Measurements from ENCODE around the gene CACNG6. TPM values are rescaled to one million over a fixed set of nuclear protein-coding genes. Genes with fewer than 3 reads are reported as not detected.

Gene CACNG6
- polyA plus RNA-seq, 1 donor (not counting 4 experiments of a cell fraction or from before 2014, with no cell fraction given), result not detected

GRCh38 chr19:53951947-53952346 is 39.5 kb upstream of the CACNG6 start:
- Histone ChIP-seq H3K9ac (ENCODE audit: control insufficient read depth, extremely low read depth, insufficient read depth, low read length) (no peak overlapping the region), H3K9me3 (ENCODE audit: control insufficient read depth, low read depth, low read length) (no peaks in the 10 kb centered on the region), H3K79me2 (ENCODE audit: control insufficient read depth, insufficient read depth, low read length) (no peaks in the 10 kb centered on the region), H3K9me1 (ENCODE audit: control insufficient read depth, extremely low read depth, insufficient read depth, low read length) (no peaks in the 10 kb centered on the region), H3K4me3 (ENCODE audit: control insufficient read depth in 2 of 3, extremely low read depth in 1 of 3, insufficient read depth in 2 of 3, low read depth in 1 of 3, low read length in 3 of 3) (no peak overlapping the region), H4K20me1 (ENCODE audit: control insufficient read depth, extremely low read depth, insufficient read depth, low read length) (no peaks in the 10 kb centered on the region), H3K4me2 (ENCODE audit: control insufficient read depth, extremely low read depth, insufficient read depth, low read depth, low read length) (no peak overlapping the region), H3K27ac (ENCODE audit: control insufficient read depth, insufficient read depth, low read length) (no peak overlapping the region), H3K36me3 (ENCODE audit: control insufficient read depth in 2 of 2, extremely low read depth in 1 of 2, insufficient read depth in 2 of 2, low read length in 2 of 2) (no peaks in the 10 kb centered on the region), H3K4me1 (ENCODE audit: control insufficient read depth, extremely low read depth, insufficient read depth, low read length) (no peaks in the 10 kb centered on the region), H3K27me3 (ENCODE audit: control insufficient read depth, extremely low read depth, insufficient read depth, low read length) (no peaks in the 10 kb centered on the region), H2AFZ (ENCODE audit: control insufficient read depth, low read length) (no peak overlapping the region)
- no peak for FAIRE-seq
- no peak for DNase-seq (ENCODE audit: low read depth, low spot score)
- TF ChIP-seq EZH2 (IDR thresholded peaks at IDR 0.05; ENCODE audit: low read length) (no peak), CTCF (optimal IDR thresholded peaks at IDR 0.05 in 1 of 3, IDR thresholded peaks at IDR 0.05 in 1 of 3, conservative IDR thresholded peaks at IDR 0.05 in 1 of 3; ENCODE audit: extremely low read depth in 1 of 3, insufficient read depth in 2 of 3, low read length in 3 of 3) (no peak)
- dilution Hi-C loops (cut with MboI; ENCODE audit: extremely low pct_ligation_motif_present, low sequenced_read_pairs), result no loop called here

- H3K4me3 ChIP-seq (ENCODE audit: control insufficient read depth in 2 of 3, extremely low read depth in 1 of 3, insufficient read depth in 2 of 3, low read depth in 1 of 3, low read length in 3 of 3), result no peak overlapping the region
- TF ChIP-seq CTCF (optimal IDR thresholded peaks at IDR 0.05 in 1 of 3, IDR thresholded peaks at IDR 0.05 in 1 of 3, conservative IDR thresholded peaks at IDR 0.05 in 1 of 3; ENCODE audit: extremely low read depth in 1 of 3, insufficient read depth in 2 of 3, low read length in 3 of 3) (no peak), EZH2 (IDR thresholded peaks at IDR 0.05; ENCODE audit: low read length) (no peak)
- dilution Hi-C loops (cut with MboI; ENCODE audit: extremely low pct_ligation_motif_present, low sequenced_read_pairs), result no loop called here
- no peak overlapping the region for H3K4me2 ChIP-seq (ENCODE audit: control insufficient read depth, extremely low read depth, insufficient read depth, low read depth, low read length)
- H3K9ac ChIP-seq (ENCODE audit: control insufficient read depth, extremely low read depth, insufficient read depth, low read length), result no peak overlapping the region
- DNase-seq (ENCODE audit: low read depth, low spot score) (no peak), FAIRE-seq (no peak)
- no peaks in the 10 kb centered on the region for H3K79me2 ChIP-seq (ENCODE audit: control insufficient read depth, insufficient read depth, low read length)
- no peaks in the 10 kb centered on the region for H4K20me1 ChIP-seq (ENCODE audit: control insufficient read depth, extremely low read depth, insufficient read depth, low read length)
- H3K9me3 ChIP-seq (ENCODE audit: control insufficient read depth, low read depth, low read length), result no peaks in the 10 kb centered on the region
- no peak overlapping the region for H3K27ac ChIP-seq (ENCODE audit: control insufficient read depth, insufficient read depth, low read length)
- no peaks in the 10 kb centered on the region for H3K4me1 ChIP-seq (ENCODE audit: control insufficient read depth, extremely low read depth, insufficient read depth, low read length)
- H2AFZ ChIP-seq (ENCODE audit: control insufficient read depth, low read length), result no peak overlapping the region
- no peaks in the 10 kb centered on the region for H3K9me1 ChIP-seq (ENCODE audit: control insufficient read depth, extremely low read depth, insufficient read depth, low read length)
- no peaks in the 10 kb centered on the region for H3K36me3 ChIP-seq (ENCODE audit: control insufficient read depth in 2 of 2, extremely low read depth in 1 of 2, insufficient read depth in 2 of 2, low read length in 2 of 2)
- peaks cover 10% of the 10 kb centered on the region for H3K27me3 ChIP-seq (ENCODE audit: control insufficient read depth, extremely low read depth, insufficient read depth, low read length)
These were observed 38.1 kb upstream of the CACNG6 start for GRCh38 chr19:53953383-53953782.
